Osteocyte (in vitro differentiated cells): ENCODE measurements around the gene CYP3A4. TPM values are rescaled to one million over a fixed set of nuclear protein-coding genes. Genes with fewer than 3 reads are reported as not detected.

Experiments used
- DNase-seq: peaks from one replicate; pipeline ENCODE4 v3.0.0; 2021; ENCODE audit warnings: mixed read lengths; ENCODE audit not compliant: unreplicated experiment; ENCODE audit errors: extremely low spot score
- H3K27ac Mint-ChIP-seq: one replicate; pipeline ENCODE4 v1.8.0; 2021; ENCODE audit warnings: mild to moderate bottlenecking, mixed read lengths; ENCODE audit not compliant: unreplicated experiment
- H3K27me3 Mint-ChIP-seq: one replicate; pipeline ENCODE4 v1.8.0; 2021; ENCODE audit warnings: mixed read lengths; ENCODE audit not compliant: unreplicated experiment
- H3K36me3 Mint-ChIP-seq: one replicate; pipeline ENCODE4 v1.8.0; 2021; ENCODE audit warnings: mixed read lengths; ENCODE audit not compliant: unreplicated experiment
- H3K4me1 Mint-ChIP-seq: one replicate; pipeline ENCODE4 v1.8.0; 2021; ENCODE audit warnings: mixed read lengths; ENCODE audit not compliant: unreplicated experiment
- H3K4me3 Mint-ChIP-seq: one replicate; pipeline ENCODE4 v1.8.0; 2021; ENCODE audit warnings: mild to moderate bottlenecking, moderate library complexity, mixed read lengths; ENCODE audit not compliant: unreplicated experiment
- H3K9me3 Mint-ChIP-seq: one replicate; pipeline ENCODE4 v1.8.0; 2021; ENCODE audit warnings: mixed read lengths; ENCODE audit not compliant: unreplicated experiment
- CTCF ChIP-seq: fragments of 200-600 bp; sonication (generic); IDR thresholded peaks from 2 replicates; pipeline ENCODE4 v1.5.0; 2021; ENCODE audit warnings: antibody characterized with exemption, mild to moderate bottlenecking, moderate library complexity
- total RNA-seq: library from RNA; stranded (reverse); gene quantifications from 2 replicates; pipeline ENCODE4 v1.2.1, GENCODE V29; 2021

Gene CYP3A4
- total RNA-seq, 1 donor from 2014 or later, result not detected

DNA sequence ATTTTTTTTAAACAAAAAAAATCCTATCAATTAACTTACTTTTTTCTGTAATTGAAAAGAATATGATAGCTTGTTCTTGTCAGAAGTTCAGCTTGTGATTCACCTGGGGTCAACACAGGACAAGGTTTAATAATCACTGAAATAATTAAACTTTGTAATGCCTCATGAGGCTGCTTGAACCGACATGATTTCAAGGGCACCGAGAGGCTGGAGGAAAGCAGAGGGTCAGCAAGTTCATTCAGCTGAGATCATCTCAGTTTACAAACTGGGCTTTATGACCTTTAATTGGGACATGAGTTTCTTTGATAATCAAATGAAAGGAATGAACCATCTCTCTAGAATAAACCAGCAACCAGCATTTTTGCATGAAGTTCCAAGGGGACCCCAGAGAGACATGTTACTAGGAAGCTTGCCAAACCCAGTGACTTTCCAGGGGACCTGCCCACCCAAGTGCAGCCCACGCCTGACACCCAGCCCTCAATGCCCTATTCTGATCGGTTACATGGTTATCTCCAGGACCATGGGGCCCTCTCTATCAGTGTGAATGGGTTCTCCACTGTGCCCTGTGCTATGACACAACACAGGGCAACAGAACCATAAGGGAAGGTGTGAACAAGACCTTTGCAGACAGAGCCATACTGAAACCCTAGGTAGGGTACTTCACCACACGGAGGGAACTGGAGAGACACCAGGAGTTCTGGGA is 7.8 kb upstream of the CYP3A4 start:
- TF ChIP-seq CTCF, result no peak
- no peak for DNase-seq

GRCh38 chr7:99791021-99791420 is 7.0 kb upstream of the CYP3A4 start:
- Mint-ChIP-seq H3K27me3 (peaks cover 2% of the 10 kb centered on the region), H3K9me3 (no peaks in the 10 kb centered on the region), H3K4me3 (no peak overlapping the region), H3K27ac (no peak overlapping the region), H3K36me3 (no peaks in the 10 kb centered on the region), H3K4me1 (no peaks in the 10 kb centered on the region)
- TF ChIP-seq CTCF, result no peak
- no peak for DNase-seq

More for the DNA sequence above, 7.8 kb upstream of the CYP3A4 start:
- Mint-ChIP-seq H3K36me3 (no peaks in the 10 kb centered on the region), H3K4me1 (no peaks in the 10 kb centered on the region), H3K27ac (no peak overlapping the region), H3K9me3 (no peaks in the 10 kb centered on the region), H3K27me3 (peaks cover 2% of the 10 kb centered on the region), H3K4me3 (no peak overlapping the region)

GRCh38 chr7:99790407-99790806 is 6.4 kb upstream of the CYP3A4 start:
- Mint-ChIP-seq H3K4me3 (no peak overlapping the region), H3K9me3 (no peaks in the 10 kb centered on the region), H3K27me3 (peaks cover 4% of the 10 kb centered on the region), H3K4me1 (no peaks in the 10 kb centered on the region), H3K27ac (no peak overlapping the region), H3K36me3 (no peaks in the 10 kb centered on the region)
- TF ChIP-seq CTCF, result no peak
- DNase-seq, result no peak

GRCh38 chr7:99789441-99790070 is 5.6 kb upstream of the CYP3A4 start:
- no peak overlapping the region for H3K4me3 Mint-ChIP-seq
- no peak for DNase-seq
- peaks cover 4% of the 10 kb centered on the region for H3K27me3 Mint-ChIP-seq
- TF ChIP-seq CTCF, result no peak
- H3K27ac Mint-ChIP-seq, result no peak overlapping the region
- H3K9me3 Mint-ChIP-seq, result no peaks in the 10 kb centered on the region
- H3K36me3 Mint-ChIP-seq, result no peaks in the 10 kb centered on the region
- H3K4me1 Mint-ChIP-seq, result no peaks in the 10 kb centered on the region

DNA sequence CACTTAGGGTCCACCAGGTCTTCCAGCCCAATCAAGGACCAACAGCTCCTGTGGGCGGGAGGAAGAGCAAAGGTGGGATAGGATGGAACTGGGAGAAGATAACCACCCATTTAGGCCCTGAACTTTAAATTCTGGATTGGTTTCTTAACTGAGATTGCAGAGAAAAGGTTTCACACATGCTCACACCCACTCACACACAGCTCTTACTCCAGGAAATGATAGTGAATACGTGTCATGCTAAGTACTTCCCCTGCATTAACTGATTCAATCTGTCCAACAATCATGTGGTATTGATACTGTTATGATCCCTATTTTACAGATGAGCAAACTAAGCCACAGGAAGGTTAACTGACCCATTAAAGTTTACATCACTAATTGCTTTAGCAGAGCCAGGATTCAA is 4.6 kb upstream of the CYP3A4 start:
- H3K9me3 Mint-ChIP-seq, result no peaks in the 10 kb centered on the region
- H3K27me3 Mint-ChIP-seq, result peaks cover 4% of the 10 kb centered on the region
- DNase-seq, result no peak
- no peaks in the 10 kb centered on the region for H3K36me3 Mint-ChIP-seq
- TF ChIP-seq CTCF, result no peak
- H3K4me3 Mint-ChIP-seq, result no peak overlapping the region
- H3K27ac Mint-ChIP-seq, result no peak overlapping the region
- no peaks in the 10 kb centered on the region for H3K4me1 Mint-ChIP-seq
